ENCODE data around the gene GTF2H4.

DNA sequence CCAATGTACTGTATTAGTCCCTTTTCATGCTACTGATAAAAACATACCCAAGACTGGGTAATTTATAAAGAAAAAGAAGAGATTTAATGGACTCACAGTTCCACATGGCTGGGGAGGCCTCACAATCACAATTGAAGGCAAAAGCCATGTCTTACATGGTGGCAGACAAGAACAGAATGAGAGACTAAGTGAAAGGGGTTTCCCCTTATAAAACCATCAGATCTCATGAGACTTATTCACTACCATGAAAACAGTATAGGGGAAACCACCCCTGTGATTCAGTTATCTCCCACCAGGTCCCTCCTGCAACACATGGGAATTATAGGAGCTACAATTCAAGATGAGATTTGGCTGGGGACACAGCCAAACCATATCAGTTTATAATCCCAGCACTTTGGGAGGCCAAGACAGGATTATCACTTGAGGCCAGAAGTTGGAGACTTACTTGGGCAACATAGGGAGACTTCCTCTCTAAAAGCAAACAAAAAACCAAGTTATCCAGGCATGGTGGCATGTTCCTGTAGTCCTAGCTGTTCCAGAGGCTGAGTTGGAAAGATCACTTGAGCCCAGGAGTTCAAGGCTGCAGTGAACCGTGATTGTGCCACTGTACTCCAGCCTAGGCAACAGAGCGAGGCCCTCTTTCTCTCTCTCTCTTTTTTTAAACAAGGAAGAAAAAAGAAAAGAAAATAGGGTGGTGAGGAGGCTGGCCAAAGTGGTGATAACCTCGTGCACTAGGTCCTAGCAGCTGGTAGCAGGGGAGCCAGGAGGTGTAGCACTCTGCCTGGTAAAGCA, 46.6 kb upstream of the GTF2H4 start:
- TF ChIP-seq, protein P1, sequence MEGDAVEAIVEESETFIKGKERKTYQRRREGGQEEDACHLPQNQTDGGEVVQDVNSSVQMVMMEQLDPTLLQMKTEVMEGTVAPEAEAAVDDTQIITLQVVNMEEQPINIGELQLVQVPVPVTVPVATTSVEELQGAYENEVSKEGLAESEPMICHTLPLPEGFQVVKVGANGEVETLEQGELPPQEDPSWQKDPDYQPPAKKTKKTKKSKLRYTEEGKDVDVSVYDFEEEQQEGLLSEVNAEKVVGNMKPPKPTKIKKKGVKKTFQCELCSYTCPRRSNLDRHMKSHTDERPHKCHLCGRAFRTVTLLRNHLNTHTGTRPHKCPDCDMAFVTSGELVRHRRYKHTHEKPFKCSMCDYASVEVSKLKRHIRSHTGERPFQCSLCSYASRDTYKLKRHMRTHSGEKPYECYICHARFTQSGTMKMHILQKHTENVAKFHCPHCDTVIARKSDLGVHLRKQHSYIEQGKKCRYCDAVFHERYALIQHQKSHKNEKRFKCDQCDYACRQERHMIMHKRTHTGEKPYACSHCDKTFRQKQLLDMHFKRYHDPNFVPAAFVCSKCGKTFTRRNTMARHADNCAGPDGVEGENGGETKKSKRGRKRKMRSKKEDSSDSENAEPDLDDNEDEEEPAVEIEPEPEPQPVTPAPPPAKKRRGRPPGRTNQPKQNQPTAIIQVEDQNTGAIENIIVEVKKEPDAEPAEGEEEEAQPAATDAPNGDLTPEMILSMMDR (IDR thresholded peaks at IDR 0.05 in 2 of 3, conservative IDR thresholded peaks at IDR 0.05 in 1 of 3; ENCODE audit: control insufficient read depth in 2 of 3, extremely low read depth in 1 of 3, insufficient read depth in 1 of 3, low read depth in 3 of 3, low read length in 3 of 3), result no peak
- TF ChIP-seq, protein P2, sequence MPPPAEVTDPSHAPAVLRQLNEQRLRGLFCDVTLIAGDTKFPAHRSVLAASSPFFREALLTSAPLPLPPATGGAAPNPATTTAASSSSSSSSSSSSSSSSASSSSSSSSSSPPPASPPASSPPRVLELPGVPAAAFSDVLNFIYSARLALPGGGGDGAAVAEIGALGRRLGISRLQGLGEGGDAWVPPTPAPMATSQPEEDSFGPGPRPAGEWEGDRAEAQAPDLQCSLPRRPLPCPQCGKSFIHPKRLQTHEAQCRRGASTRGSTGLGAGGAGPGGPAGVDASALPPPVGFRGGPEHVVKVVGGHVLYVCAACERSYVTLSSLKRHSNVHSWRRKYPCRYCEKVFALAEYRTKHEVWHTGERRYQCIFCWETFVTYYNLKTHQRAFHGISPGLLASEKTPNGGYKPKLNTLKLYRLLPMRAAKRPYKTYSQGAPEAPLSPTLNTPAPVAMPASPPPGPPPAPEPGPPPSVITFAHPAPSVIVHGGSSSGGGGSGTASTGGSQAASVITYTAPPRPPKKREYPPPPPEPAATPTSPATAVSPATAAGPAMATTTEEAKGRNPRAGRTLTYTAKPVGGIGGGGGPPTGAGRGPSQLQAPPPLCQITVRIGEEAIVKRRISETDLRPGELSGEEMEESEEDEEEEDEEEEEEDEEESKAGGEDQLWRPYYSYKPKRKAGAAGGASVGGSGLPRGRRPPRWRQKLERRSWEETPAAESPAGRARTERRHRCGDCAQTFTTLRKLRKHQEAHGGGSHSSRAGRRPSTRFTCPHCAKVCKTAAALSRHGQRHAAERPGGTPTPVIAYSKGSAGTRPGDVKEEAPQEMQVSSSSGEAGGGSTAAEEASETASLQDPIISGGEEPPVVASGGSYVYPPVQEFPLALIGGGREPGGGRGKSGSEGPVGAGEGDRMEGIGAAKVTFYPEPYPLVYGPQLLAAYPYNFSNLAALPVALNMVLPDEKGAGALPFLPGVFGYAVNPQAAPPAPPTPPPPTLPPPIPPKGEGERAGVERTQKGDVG (CRISPR knock-in tag; IDR thresholded peaks at IDR 0.05), result no peak
- no peak for TF ChIP-seq FOXM1 (IDR thresholded peaks at IDR 0.05; ENCODE audit: low read depth, low read length)
- TF ChIP-seq, protein P3, sequence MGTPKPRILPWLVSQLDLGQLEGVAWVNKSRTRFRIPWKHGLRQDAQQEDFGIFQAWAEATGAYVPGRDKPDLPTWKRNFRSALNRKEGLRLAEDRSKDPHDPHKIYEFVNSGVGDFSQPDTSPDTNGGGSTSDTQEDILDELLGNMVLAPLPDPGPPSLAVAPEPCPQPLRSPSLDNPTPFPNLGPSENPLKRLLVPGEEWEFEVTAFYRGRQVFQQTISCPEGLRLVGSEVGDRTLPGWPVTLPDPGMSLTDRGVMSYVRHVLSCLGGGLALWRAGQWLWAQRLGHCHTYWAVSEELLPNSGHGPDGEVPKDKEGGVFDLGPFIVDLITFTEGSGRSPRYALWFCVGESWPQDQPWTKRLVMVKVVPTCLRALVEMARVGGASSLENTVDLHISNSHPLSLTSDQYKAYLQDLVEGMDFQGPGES (IDR thresholded peaks at IDR 0.05), result no peak
- TF ChIP-seq NFIC (IDR thresholded peaks at IDR 0.05; ENCODE audit: low read depth, low read length), result no peak
- TF ChIP-seq RBBP5 (conservative IDR thresholded peaks at IDR 0.05), result no peak
- no peak for TF ChIP-seq PML (IDR thresholded peaks at IDR 0.05; ENCODE audit: low read length)
- TF ChIP-seq ZSCAN29 (IDR thresholded peaks at IDR 0.05), result no peak
